ENCODE data around the gene SRMS. TPM values are rescaled to one million over a fixed set of nuclear protein-coding genes. Genes with fewer than 3 reads are reported as not detected.

Gene SRMS, protein sequence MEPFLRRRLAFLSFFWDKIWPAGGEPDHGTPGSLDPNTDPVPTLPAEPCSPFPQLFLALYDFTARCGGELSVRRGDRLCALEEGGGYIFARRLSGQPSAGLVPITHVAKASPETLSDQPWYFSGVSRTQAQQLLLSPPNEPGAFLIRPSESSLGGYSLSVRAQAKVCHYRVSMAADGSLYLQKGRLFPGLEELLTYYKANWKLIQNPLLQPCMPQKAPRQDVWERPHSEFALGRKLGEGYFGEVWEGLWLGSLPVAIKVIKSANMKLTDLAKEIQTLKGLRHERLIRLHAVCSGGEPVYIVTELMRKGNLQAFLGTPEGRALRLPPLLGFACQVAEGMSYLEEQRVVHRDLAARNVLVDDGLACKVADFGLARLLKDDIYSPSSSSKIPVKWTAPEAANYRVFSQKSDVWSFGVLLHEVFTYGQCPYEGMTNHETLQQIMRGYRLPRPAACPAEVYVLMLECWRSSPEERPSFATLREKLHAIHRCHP
- total RNA-seq: 0.38 TPM
- not detected for polyA plus RNA-seq (ENCODE audit: insufficient read depth, low read depth, low replicate concordance)
- long read RNA-seq, donor 1: 0 reads
- long read RNA-seq, donor 2: 0 reads
- long read RNA-seq, donor 3: 0 reads
- long read RNA-seq, donor 4: 0 reads
- long read RNA-seq, donor 5: 0 reads
- long read RNA-seq, donor 6: 0 reads
- long read RNA-seq, donor 7: 0 reads
- long read RNA-seq, donor 8: 0 reads
- long read RNA-seq, donor 9: 0 reads
- long read RNA-seq, donor 10: 0 reads

DNA sequence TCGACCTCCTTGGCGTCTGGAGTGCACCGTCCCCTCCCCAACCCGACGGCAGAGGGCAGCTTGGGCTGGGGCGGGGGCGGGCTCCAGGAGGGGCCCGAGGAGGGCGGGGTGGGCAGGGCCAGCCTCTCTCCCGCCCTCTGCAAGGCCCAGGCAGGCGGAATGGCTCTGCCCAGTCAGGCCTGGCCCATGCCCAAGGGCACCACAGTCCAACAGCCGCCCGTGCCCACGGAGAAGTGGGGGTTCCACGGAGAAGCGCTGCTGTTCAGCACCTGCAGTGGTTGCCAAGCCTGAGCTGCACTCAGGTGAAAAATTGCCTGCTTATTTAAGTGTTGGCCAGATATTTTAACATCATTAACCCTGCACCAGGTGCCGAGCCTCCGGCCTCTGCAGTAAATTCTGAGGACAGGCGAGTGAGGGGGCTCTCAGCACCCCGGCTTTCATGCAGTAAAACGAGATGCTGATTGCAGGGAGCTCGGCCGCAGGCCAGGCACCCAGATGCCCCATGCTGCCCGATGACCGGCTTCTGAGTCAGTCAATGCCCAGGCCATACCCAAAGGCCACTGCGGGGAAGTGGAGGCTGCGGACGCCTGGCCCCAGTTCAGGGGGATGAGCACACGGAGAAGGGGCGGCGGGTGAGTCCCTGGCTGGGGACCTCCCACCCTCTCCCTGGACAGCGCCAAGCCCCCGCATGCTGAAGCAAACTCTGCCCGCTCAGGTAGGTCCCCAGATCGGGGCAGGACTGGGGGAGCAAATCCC, at the start of gene SRMS:
SRMS (minus strand) TSS at position 25 of the 756 bp plus-strand sequence. CDS start 286 bp downstream, outside the sequence.
- Histone ChIP-seq H3K4me1 (ENCODE audit: control insufficient read depth in 2 of 3, insufficient read depth in 2 of 3, low read depth in 1 of 3, low read length in 3 of 3) (no peaks in the 10 kb centered on the region), H3K27ac (ENCODE audit: low read depth in 2 of 2, low read length in 2 of 2) (no peak within 1 kb of the TSS), H3K4me3 (ENCODE audit: low read length in 3 of 3) (no peak within 1 kb of the TSS), H3K27me3 (ENCODE audit: control insufficient read depth, insufficient read depth, low read length) (no peaks in the 10 kb centered on the region), H3K36me3 (ENCODE audit: control insufficient read depth in 2 of 3, insufficient read depth in 3 of 3, low read length in 3 of 3) (no peaks in the 10 kb centered on the region), H3K9ac (ENCODE audit: low read length in 3 of 3) (no peak within 1 kb of the TSS), H3K9me3 (ENCODE audit: control insufficient read depth in 2 of 3, insufficient read depth in 1 of 3, low read length in 3 of 3) (no peaks in the 10 kb centered on the region)
- intact Hi-C loops (cut with DNase I): no loop called here
- TF ChIP-seq, protein P1, sequence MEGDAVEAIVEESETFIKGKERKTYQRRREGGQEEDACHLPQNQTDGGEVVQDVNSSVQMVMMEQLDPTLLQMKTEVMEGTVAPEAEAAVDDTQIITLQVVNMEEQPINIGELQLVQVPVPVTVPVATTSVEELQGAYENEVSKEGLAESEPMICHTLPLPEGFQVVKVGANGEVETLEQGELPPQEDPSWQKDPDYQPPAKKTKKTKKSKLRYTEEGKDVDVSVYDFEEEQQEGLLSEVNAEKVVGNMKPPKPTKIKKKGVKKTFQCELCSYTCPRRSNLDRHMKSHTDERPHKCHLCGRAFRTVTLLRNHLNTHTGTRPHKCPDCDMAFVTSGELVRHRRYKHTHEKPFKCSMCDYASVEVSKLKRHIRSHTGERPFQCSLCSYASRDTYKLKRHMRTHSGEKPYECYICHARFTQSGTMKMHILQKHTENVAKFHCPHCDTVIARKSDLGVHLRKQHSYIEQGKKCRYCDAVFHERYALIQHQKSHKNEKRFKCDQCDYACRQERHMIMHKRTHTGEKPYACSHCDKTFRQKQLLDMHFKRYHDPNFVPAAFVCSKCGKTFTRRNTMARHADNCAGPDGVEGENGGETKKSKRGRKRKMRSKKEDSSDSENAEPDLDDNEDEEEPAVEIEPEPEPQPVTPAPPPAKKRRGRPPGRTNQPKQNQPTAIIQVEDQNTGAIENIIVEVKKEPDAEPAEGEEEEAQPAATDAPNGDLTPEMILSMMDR (IDR thresholded peaks at IDR 0.05; ENCODE audit: borderline replicate concordance, extremely low read depth, insufficient read depth): no peak
- no peak for FAIRE-seq
- DNase-seq: peak in 1 of 5 donors; percentile 28

DNA sequence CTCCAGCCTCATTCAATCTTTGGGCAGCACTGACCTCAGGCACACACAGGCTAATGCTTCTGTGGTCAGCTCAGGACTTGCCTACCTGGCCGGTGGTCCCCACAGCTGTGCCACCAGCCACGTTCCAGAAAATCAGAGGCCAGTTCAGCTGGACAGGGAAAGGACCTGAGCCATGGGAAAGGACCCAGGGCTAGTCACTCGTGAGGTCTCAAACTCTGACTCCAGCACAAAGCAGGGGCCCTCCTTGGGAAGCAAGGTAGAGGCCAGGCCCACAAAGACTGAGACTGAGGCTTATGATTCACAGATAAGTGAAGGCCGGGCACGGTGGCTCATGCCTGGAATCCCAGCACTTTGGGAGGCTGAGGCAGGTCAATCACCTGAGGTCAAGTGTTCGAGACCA, 48.9 kb upstream of the SRMS start:
- Histone ChIP-seq H3K9ac (ENCODE audit: low read length in 3 of 3) (no peak overlapping the region), H3K27ac (ENCODE audit: low read depth in 2 of 2, low read length in 2 of 2) (no peak overlapping the region), H3K36me3 (ENCODE audit: control insufficient read depth in 2 of 3, insufficient read depth in 3 of 3, low read length in 3 of 3) (peaks cover 0 to 30% (median 12%) of the 10 kb centered on the region in 3 donors), H3K4me1 (ENCODE audit: control insufficient read depth in 2 of 3, insufficient read depth in 2 of 3, low read depth in 1 of 3, low read length in 3 of 3) (no peaks in the 10 kb centered on the region), H3K4me3 (ENCODE audit: low read length in 3 of 3) (no peak overlapping the region), H3K9me3 (ENCODE audit: control insufficient read depth in 2 of 3, insufficient read depth in 1 of 3, low read length in 3 of 3) (no peaks in the 10 kb centered on the region), H3K27me3 (ENCODE audit: control insufficient read depth, insufficient read depth, low read length) (no peaks in the 10 kb centered on the region)
- TF ChIP-seq, protein P1 (IDR thresholded peaks at IDR 0.05; ENCODE audit: borderline replicate concordance, extremely low read depth, insufficient read depth): no peak
- intact Hi-C loops (cut with DNase I): no loop called here
- FAIRE-seq: no peak
- DNase-seq: peak in 1 of 5 donors; percentile 21

DNA sequence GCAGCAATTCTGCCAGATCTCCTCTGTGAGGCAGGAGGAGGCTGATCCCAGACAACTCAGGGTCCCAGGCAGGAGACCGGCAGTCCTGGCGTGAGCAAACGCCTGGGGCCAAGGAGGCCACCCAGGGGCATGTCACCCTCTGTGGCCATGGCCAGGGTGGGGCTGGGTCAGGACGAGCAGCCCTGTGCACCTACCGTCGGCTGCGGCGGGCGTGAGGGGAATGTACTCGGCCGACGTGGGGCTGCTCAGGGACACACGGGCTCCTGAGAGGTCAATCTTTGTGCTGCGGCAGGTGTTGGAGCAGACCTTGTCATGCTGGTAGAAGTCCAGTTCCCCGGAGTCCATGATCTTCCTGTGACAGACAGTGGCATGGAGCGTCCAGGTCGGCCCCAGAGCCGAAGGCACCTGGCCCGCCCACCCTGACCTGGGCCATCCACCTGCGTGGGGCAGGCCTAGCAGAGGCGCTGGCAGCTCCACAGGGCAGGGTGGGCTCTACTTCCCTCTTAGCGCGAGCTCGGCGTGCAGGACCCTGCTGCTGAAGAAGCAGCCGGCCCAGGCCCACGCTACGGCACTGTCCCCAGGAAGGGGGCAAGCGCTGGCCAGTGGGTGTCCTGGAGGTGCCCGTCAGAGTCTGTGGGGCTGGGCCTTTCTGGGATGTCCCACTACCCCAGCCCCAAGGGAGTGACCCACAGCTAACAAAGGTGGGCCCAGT, 48.0 kb upstream of the SRMS start:
- Histone ChIP-seq H3K36me3 (ENCODE audit: control insufficient read depth in 2 of 3, insufficient read depth in 3 of 3, low read length in 3 of 3) (peaks cover 0 to 33% (median 11%) of the 10 kb centered on the region in 3 donors), H3K27me3 (ENCODE audit: control insufficient read depth, insufficient read depth, low read length) (no peaks in the 10 kb centered on the region), H3K27ac (ENCODE audit: low read depth in 2 of 2, low read length in 2 of 2) (no peak overlapping the region), H3K9me3 (ENCODE audit: control insufficient read depth in 2 of 3, insufficient read depth in 1 of 3, low read length in 3 of 3) (no peaks in the 10 kb centered on the region), H3K4me1 (ENCODE audit: control insufficient read depth in 2 of 3, insufficient read depth in 2 of 3, low read depth in 1 of 3, low read length in 3 of 3) (no peaks in the 10 kb centered on the region), H3K9ac (ENCODE audit: low read length in 3 of 3) (no peak overlapping the region), H3K4me3 (ENCODE audit: low read length in 3 of 3) (no peak overlapping the region)
- DNase-seq (peak in 1 of 5 donors; percentile 71), FAIRE-seq (no peak)
- TF ChIP-seq, protein P1 (IDR thresholded peaks at IDR 0.05; ENCODE audit: borderline replicate concordance, extremely low read depth, insufficient read depth): no peak
- intact Hi-C loops (cut with DNase I): no loop called here
